ENCODE results near the gene GPLD1. TPM values are rescaled to one million over a fixed set of nuclear protein-coding genes. Genes with fewer than 3 reads are reported as not detected.

GPLD1 gene, protein sequence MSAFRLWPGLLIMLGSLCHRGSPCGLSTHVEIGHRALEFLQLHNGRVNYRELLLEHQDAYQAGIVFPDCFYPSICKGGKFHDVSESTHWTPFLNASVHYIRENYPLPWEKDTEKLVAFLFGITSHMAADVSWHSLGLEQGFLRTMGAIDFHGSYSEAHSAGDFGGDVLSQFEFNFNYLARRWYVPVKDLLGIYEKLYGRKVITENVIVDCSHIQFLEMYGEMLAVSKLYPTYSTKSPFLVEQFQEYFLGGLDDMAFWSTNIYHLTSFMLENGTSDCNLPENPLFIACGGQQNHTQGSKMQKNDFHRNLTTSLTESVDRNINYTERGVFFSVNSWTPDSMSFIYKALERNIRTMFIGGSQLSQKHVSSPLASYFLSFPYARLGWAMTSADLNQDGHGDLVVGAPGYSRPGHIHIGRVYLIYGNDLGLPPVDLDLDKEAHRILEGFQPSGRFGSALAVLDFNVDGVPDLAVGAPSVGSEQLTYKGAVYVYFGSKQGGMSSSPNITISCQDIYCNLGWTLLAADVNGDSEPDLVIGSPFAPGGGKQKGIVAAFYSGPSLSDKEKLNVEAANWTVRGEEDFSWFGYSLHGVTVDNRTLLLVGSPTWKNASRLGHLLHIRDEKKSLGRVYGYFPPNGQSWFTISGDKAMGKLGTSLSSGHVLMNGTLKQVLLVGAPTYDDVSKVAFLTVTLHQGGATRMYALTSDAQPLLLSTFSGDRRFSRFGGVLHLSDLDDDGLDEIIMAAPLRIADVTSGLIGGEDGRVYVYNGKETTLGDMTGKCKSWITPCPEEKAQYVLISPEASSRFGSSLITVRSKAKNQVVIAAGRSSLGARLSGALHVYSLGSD
- 4.7 and 6.0 TPM in 2 replicates for total RNA-seq
- long read RNA-seq, partial matches to known transcripts = 0 of 1 reads
- long read RNA-seq, other reads (novel, unspliced or antisense) = 1 of 1 reads

- Mint-ChIP-seq H3K27ac (ENCODE audit: unreplicated experiment) (no peak within 1 kb of the TSS), H3K4me1 (peaks cover 6% of the 10 kb centered on the region), H3K9me3 (no peaks in the 10 kb centered on the region), H3K27me3 (ENCODE audit: low read depth) (no peaks in the 10 kb centered on the region), H3K36me3 (ENCODE audit: low read depth) (no peaks in the 10 kb centered on the region), H3K4me3 (no peak within 1 kb of the TSS)
- TF ChIP-seq, protein P1, sequence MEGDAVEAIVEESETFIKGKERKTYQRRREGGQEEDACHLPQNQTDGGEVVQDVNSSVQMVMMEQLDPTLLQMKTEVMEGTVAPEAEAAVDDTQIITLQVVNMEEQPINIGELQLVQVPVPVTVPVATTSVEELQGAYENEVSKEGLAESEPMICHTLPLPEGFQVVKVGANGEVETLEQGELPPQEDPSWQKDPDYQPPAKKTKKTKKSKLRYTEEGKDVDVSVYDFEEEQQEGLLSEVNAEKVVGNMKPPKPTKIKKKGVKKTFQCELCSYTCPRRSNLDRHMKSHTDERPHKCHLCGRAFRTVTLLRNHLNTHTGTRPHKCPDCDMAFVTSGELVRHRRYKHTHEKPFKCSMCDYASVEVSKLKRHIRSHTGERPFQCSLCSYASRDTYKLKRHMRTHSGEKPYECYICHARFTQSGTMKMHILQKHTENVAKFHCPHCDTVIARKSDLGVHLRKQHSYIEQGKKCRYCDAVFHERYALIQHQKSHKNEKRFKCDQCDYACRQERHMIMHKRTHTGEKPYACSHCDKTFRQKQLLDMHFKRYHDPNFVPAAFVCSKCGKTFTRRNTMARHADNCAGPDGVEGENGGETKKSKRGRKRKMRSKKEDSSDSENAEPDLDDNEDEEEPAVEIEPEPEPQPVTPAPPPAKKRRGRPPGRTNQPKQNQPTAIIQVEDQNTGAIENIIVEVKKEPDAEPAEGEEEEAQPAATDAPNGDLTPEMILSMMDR (conservative IDR thresholded peaks at IDR 0.05) = no peak
- no peak for DNase-seq (ENCODE audit: low read depth, low spot score)
Measured at GRCh38 chr6:24489470-24489869, at the start of gene GPLD1. GPLD1 (minus strand) TSS chr6:24489578; CDS start chr6:24489511, 67 bp downstream.

- TF ChIP-seq, protein P1 (conservative IDR thresholded peaks at IDR 0.05) = no peak
- Mint-ChIP-seq H3K4me3 (no peak overlapping the region), H3K27ac (ENCODE audit: unreplicated experiment) (no peak overlapping the region), H3K27me3 (ENCODE audit: low read depth) (no peaks in the 10 kb centered on the region), H3K4me1 (no peaks in the 10 kb centered on the region), H3K36me3 (ENCODE audit: low read depth) (peaks cover 9% of the 10 kb centered on the region), H3K9me3 (no peaks in the 10 kb centered on the region)
- DNase-seq (ENCODE audit: low read depth, low spot score) = no peak
Measured at GRCh38 chr6:24537771-24538385, 48.5 kb upstream of the GPLD1 start.

DNA sequence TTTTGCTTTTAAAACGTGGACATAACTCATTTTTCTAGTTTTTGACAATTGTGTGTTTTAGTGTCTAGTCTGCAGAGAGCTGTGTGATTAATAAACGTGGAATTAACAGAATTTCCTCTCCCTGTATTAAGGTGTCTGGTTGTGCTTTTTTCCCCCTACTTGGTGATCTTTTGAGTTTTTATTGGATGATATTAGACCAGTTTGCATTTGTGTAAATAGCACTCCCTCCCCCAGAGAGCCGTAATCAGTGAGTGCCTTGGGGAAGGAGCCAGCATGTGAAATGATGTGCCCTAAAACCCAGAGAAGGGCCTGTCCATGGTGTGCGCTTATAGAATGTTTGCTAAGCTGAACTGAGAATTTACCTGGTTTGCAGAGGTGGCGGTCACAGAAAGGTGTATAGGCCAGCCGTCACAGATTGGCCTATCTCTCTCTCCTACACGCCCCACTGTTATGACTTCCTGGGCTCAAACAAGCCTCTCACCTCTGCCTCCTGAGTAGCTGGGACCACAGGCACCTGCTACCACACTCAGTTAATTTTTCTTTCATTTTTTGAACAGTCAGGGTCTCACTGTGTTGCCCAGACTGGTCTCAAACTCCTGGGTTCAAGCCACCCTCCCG, 47.8 kb upstream of the GPLD1 start:
- H3K27ac Mint-ChIP-seq (ENCODE audit: unreplicated experiment) = no peak overlapping the region
- H3K27me3 Mint-ChIP-seq (ENCODE audit: low read depth) = no peaks in the 10 kb centered on the region
- DNase-seq (ENCODE audit: low read depth, low spot score) = no peak
- H3K4me1 Mint-ChIP-seq = no peaks in the 10 kb centered on the region
- H3K9me3 Mint-ChIP-seq = no peaks in the 10 kb centered on the region
- H3K36me3 Mint-ChIP-seq (ENCODE audit: low read depth) = peaks cover 12% of the 10 kb centered on the region
- no peak overlapping the region for H3K4me3 Mint-ChIP-seq
- TF ChIP-seq, protein P1 (conservative IDR thresholded peaks at IDR 0.05) = no peak

DNA sequence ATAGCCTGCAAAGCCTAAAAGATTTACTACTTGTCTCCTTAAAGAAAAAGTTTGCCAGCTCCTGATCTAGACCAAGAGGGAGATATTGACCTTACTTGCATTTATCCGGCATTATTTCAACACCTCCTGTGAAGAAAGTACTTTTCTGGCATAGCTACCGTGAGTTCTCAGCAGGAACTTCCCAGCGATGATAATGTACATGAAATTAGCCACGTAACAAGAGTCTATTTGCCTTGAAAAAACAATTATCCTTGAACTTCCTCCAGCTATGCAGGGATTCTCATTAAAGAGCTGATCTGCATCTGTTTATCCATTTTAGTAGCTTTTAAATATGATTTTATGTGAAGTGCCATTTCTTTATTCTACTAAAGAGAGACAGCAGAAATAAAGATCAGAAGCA, 47.1 kb upstream of the GPLD1 start:
- no peaks in the 10 kb centered on the region for H3K4me1 Mint-ChIP-seq
- TF ChIP-seq, protein P1 (conservative IDR thresholded peaks at IDR 0.05) = no peak
- H3K27ac Mint-ChIP-seq (ENCODE audit: unreplicated experiment) = no peak overlapping the region

GRCh38 chr6:24535210-24535609, 45.8 kb upstream of the GPLD1 start:
- no peaks in the 10 kb centered on the region for H3K4me1 Mint-ChIP-seq
- H3K9me3 Mint-ChIP-seq = no peaks in the 10 kb centered on the region
- no peak for DNase-seq (ENCODE audit: low read depth, low spot score)
- H3K27ac Mint-ChIP-seq (ENCODE audit: unreplicated experiment) = no peak overlapping the region
- H3K4me3 Mint-ChIP-seq = no peak overlapping the region
- H3K36me3 Mint-ChIP-seq (ENCODE audit: low read depth) = peaks cover 13% of the 10 kb centered on the region
- TF ChIP-seq, protein P1 (conservative IDR thresholded peaks at IDR 0.05) = no peak
- no peaks in the 10 kb centered on the region for H3K27me3 Mint-ChIP-seq (ENCODE audit: low read depth)

More for the DNA sequence above, 47.1 kb upstream of the GPLD1 start:
- DNase-seq (ENCODE audit: low read depth, low spot score) = no peak
- H3K9me3 Mint-ChIP-seq = no peaks in the 10 kb centered on the region
- no peaks in the 10 kb centered on the region for H3K27me3 Mint-ChIP-seq (ENCODE audit: low read depth)
- H3K36me3 Mint-ChIP-seq (ENCODE audit: low read depth) = peaks cover 12% of the 10 kb centered on the region
- no peak overlapping the region for H3K4me3 Mint-ChIP-seq
